Duodenal mucosa (tissue), 2 donors: Measurements from ENCODE around the gene RHOBTB3.
A peak's percentile ranks its signal among the peaks of the same experiment; 100 is the strongest.
"Not testable (repeated sequence)": the region's sequence is repeated elsewhere in the genome, so short reads cannot be mapped to it uniquely, and the experiment has no call there.

Experiments
- H3K27ac ChIP-seq: one replicate; pipeline ENCODE4 v1.7.0; 2013; ENCODE audit warnings: low read depth, low read length
- H3K27me3 ChIP-seq, 2 donors: one replicate each; pipeline ENCODE4 v1.7.0; 2013; ENCODE audit warnings: low read length in 2 of 2, control low read depth in 1 of 2; ENCODE audit not compliant: insufficient read depth in 2 of 2, control insufficient read depth in 1 of 2
- H3K36me3 ChIP-seq, 2 donors: one replicate each; pipeline ENCODE4 v1.7.0; 2013; ENCODE audit warnings: low read length in 2 of 2, control low read depth in 1 of 2; ENCODE audit not compliant: insufficient read depth in 2 of 2, control insufficient read depth in 1 of 2
- H3K4me1 ChIP-seq, 2 donors: one replicate each; pipeline ENCODE4 v1.7.0; 2013; ENCODE audit warnings: low read length in 2 of 2, control low read depth in 1 of 2; ENCODE audit not compliant: insufficient read depth in 2 of 2, control insufficient read depth in 1 of 2
- H3K4me3 ChIP-seq, 2 donors: one replicate each; pipeline ENCODE4 v1.7.0; 2013; ENCODE audit warnings: low read length in 2 of 2, low read depth in 1 of 2
- H3K9ac ChIP-seq, 2 donors: one replicate each; pipeline ENCODE4 v1.7.0; 2013; ENCODE audit warnings: low read length in 2 of 2, low read depth in 1 of 2
- H3K9me3 ChIP-seq, 2 donors: one replicate each; pipeline ENCODE4 v1.7.0; 2013; ENCODE audit warnings: low read length in 2 of 2, control low read depth in 1 of 2; ENCODE audit not compliant: control insufficient read depth in 1 of 2

RHOBTB3 gene

DNA sequence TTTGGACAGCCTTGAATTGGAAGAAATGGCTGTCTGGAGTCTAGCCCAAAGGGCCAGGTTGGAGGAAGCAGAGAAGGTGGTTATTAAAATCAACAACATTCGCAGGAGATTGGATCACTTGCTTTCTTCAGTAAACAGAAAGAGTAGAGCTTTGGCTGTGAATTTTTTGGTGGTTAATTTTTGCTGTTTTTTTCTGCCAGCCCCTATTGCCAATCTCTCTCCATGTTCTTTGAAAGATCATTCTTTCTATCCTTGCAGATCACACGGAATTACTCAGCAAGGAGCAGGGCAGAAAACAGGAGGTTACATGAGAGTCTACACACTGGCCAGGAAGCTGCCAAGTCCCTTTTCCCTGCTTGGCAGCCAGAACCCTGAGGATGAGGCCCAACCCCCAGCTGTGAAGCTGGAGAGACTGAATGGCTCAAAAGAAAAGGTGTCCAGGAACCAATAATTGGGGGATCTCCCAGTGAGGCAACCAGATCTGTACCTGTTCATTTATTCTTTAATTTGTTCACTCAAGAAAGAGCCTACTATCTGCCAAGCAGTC is 78.4 kb downstream of the RHOBTB3 start:
- H3K4me3 ChIP-seq, result no peak overlapping the region
- peaks cover 2 to 13% of the 10 kb centered on the region in 2 donors for H3K36me3 ChIP-seq
- H3K9ac ChIP-seq, result no peak overlapping the region
- peak overlapping the region; percentile 24 for H3K27ac ChIP-seq
- no peaks in the 10 kb centered on the region for H3K9me3 ChIP-seq
- peaks cover 51 to 60% of the 10 kb centered on the region in 2 donors for H3K4me1 ChIP-seq
- H3K27me3 ChIP-seq, result no peaks in the 10 kb centered on the region

DNA sequence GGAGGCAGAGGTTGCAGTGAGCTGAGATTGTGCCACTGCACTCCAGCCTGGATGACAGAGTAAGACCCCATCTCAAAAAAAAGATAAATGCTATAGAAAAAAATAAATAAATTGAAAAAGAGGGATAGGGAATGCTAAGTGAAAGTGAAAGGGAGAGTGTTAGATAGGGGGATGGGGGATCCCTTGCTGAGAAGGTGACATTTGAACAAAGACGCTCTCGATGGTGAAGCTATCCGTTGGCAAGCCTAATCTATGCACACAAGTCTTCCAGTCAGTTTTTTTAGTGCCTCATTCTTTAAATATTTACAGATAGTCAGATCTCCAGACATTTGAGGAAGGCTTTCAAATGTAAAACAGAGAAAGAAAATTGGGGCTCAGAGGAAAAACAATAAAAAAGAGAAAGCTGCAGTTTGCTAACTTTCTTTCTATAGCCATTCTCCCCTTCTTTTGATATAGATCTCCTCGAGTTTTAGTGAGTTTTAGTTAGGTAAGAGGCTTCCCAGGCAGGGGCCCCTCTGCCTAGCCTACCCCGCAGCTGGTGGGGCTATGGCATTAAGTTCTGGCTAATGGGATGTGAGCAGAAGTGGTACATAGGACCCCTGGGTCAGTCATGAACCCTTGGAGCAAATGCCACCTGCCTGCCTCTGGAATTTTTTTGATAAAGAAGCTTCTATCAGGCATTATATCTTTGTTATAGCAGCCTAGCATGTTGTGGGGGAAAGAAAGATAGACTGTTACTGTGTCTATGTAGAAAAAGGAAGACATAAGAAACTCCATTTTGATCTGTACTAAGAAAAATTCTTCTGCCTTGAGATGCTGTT is 79.4 kb downstream of the RHOBTB3 start:
- no peaks in the 10 kb centered on the region for H3K9me3 ChIP-seq
- no peaks in the 10 kb centered on the region for H3K27me3 ChIP-seq
- no peak overlapping the region for H3K9ac ChIP-seq
- H3K36me3 ChIP-seq, result peaks cover 10 to 22% of the 10 kb centered on the region in 2 donors
- no peak overlapping the region for H3K4me3 ChIP-seq
- H3K27ac ChIP-seq, result no peak overlapping the region
- H3K4me1 ChIP-seq, result peaks cover 51 to 57% of the 10 kb centered on the region in 2 donors

DNA sequence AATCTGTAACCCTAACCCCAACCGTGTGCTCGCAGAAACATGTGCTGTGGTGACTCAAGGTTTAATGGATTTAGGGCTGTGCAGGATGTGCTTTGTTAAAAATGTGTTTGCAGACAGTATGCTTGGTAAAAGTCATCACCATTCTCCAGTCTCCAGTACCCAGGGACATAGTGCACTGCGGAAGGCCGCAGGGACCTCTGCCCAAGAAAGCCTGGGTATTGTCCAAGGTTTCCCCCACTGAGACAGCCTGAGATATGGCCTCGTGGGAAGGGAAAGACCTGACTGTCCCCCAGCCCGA is 79.9 kb downstream of the RHOBTB3 start:
- peaks cover 14 to 28% of the 10 kb centered on the region in 2 donors for H3K36me3 ChIP-seq
- not testable (repeated sequence) for H3K9me3 ChIP-seq, H3K27ac ChIP-seq, H3K27me3 ChIP-seq, H3K9ac ChIP-seq, H3K4me3 ChIP-seq
- H3K4me1 ChIP-seq, result peaks cover 51 to 62% of the 10 kb centered on the region in 2 donors

DNA sequence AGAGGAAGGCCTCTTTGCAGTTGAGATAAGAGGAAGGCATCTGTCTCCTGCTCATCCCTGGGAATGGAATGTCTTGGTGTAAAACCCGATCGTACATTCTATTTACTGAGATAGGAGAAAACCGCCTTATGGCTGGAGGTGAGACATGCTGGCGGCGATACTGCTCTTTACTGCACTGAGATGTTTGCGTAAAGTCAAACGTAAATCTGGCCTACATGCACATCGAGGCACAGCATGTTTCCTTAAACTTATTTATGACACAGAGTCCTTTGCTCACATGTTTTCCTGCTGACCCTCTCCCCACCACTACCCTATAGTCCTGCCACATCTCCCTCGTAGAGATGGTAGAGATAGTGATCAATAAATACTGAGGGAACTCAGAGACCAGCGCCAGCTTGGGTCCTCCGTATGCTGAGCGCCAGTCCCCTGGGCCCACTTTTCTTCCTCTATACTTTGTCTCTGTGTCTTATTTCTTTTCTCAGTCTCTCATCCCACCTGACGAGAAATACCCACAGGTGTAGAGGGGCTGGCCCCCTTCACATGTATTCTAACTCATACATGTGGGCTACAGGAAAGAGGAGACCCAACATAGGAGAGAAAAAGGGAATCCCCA is 80.4 kb downstream of the RHOBTB3 start:
- H3K9me3 ChIP-seq, H3K27ac ChIP-seq, H3K9ac ChIP-seq, H3K4me3 ChIP-seq, H3K27me3 ChIP-seq: not testable (repeated sequence)
- H3K4me1 ChIP-seq, result peaks cover 55 to 65% of the 10 kb centered on the region in 2 donors
- H3K36me3 ChIP-seq, result peaks cover 14 to 32% of the 10 kb centered on the region in 2 donors

DNA sequence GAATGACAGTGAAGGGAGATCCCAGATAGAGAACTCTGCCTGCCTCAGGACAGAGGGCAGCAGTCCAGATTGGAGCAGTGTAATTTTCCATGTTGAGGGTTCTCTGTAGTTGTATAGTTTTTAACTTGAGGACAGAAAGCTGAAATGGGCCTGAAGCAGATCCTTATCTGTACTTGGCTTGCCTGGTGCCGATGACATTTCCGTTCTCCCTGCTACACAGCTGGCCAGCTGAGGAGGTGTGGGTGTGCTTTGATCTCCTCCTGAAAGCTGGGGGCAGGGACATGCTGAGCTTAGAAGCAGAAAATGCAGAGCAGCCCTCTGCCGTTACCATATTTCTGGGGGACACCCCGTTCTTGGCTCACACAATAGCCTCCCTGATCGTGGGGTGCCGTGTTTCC is 80.9 kb downstream of the RHOBTB3 start:
- peaks cover 60 to 70% of the 10 kb centered on the region in 2 donors for H3K4me1 ChIP-seq

DNA sequence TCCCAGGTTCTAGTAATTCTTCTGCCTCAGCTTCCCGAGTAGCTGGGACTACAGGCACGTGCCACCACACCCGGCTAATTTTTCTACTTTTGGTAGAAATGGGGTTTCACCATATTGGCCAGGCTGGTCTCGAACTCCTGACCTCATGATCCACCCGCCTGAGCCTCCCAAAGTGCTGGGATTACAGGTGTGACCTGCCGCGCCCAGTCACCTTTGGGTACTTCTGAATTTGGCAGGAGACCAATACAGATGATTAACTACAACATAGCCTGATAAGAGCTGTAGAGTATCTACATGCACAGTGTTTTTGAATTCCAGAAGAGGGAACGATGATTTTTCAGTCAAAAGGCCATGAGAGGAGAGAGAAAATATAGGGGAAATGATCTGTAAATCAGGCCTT is 81.9 kb downstream of the RHOBTB3 start:
- H3K27me3 ChIP-seq, H3K27ac ChIP-seq, H3K4me3 ChIP-seq, H3K9me3 ChIP-seq: not testable (repeated sequence)
- Histone ChIP-seq H3K4me1 (peaks cover 66 to 75% of the 10 kb centered on the region in 2 donors), H3K36me3 (peaks cover 17 to 37% of the 10 kb centered on the region in 2 donors), H3K9ac (peak overlapping the region in 1 of 2 donors; percentile 1)

More for the DNA sequence above, 80.9 kb downstream of the RHOBTB3 start:
- Histone ChIP-seq H3K9ac (no peak overlapping the region), H3K9me3 (no peaks in the 10 kb centered on the region), H3K27ac (no peak overlapping the region), H3K36me3 (peaks cover 14 to 35% of the 10 kb centered on the region in 2 donors), H3K4me3 (no peak overlapping the region), H3K27me3 (no peaks in the 10 kb centered on the region)

DNA sequence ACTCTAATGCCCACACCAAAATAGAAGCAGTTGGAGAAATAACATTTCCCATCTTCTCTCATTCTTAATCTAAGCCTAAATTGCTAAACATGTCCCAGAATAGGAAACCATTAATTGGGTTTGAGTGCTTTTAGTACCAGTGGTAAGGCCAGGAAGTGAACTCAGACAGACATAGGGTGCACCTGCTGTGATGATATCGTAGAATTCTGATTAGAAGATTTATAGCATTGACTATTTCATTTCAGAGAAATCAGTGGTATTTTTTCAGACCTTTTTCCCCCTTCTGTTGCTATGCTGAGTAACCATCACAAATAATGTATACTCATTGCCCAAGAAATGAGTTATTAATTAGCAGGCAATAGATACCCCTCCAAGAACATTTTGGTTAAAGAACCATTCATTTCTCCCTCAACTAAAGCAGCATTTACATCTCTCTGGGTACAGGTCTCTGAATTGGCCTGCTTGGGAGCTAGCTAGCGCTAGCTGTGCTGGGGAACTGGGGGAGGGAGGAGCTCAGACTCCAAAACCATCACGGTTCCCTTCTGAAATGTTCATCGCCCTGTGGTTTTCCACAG is 84.1 kb downstream of the RHOBTB3 start:
- Histone ChIP-seq H3K27ac (no peak overlapping the region), H3K9ac (no peak overlapping the region), H3K36me3 (peaks cover 20 to 41% of the 10 kb centered on the region in 2 donors), H3K4me1 (peaks cover 60 to 68% of the 10 kb centered on the region in 2 donors), H3K9me3 (no peaks in the 10 kb centered on the region), H3K27me3 (no peaks in the 10 kb centered on the region), H3K4me3 (no peak overlapping the region)

DNA sequence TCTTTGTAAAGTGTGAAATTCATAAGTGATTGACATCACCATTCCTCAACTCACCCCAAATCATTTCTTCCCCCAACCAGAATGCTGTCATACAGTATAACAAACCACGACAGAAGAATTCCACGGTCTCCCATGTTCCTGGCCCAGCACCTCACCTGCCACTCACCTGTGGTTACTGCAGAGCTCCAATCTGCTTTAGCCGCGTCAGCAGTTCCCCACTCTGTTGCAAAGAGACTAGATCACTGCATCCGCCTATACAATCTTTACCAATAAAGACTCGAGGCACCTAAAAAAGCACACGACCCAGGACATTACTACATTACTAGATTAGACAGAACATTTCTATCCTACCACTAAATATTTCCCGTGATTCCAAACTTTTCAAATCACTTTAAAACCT is 85.2 kb downstream of the RHOBTB3 start:
- Histone ChIP-seq H3K4me1 (peaks cover 63 to 64% of the 10 kb centered on the region in 2 donors), H3K9ac (no peak overlapping the region), H3K27ac (no peak overlapping the region), H3K36me3 (peaks cover 20 to 41% of the 10 kb centered on the region in 2 donors), H3K9me3 (no peaks in the 10 kb centered on the region), H3K4me3 (no peak overlapping the region), H3K27me3 (no peaks in the 10 kb centered on the region)

DNA sequence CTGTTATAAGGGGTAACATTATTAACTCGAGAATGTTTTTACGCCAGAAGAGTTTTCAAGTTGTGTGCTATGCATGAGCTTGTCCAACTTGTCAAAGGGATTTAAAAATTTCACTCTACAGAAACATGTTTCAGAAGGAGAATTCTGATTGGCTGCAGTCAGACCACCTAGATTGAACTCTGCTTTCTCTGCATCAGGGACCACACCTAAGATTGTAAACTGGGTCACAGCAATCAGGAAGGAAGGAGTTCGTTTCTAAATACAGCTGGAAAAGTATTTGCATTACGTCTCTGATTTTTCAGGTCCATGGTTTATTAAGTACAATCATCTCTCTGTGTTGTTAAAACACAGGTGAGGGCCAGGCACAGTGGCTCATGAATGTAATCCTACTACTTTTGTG is 85.6 kb downstream of the RHOBTB3 start:
- peaks cover 20 to 41% of the 10 kb centered on the region in 2 donors for H3K36me3 ChIP-seq
- H3K4me3 ChIP-seq, result peak overlapping the region in 1 of 2 donors; percentile 73
- H3K27me3 ChIP-seq, result no peaks in the 10 kb centered on the region
- peak overlapping the region; percentile 13 to 66 for H3K9ac ChIP-seq
- no peaks in the 10 kb centered on the region for H3K9me3 ChIP-seq
- no peak overlapping the region for H3K27ac ChIP-seq
- peaks cover 65 to 66% of the 10 kb centered on the region in 2 donors for H3K4me1 ChIP-seq

DNA sequence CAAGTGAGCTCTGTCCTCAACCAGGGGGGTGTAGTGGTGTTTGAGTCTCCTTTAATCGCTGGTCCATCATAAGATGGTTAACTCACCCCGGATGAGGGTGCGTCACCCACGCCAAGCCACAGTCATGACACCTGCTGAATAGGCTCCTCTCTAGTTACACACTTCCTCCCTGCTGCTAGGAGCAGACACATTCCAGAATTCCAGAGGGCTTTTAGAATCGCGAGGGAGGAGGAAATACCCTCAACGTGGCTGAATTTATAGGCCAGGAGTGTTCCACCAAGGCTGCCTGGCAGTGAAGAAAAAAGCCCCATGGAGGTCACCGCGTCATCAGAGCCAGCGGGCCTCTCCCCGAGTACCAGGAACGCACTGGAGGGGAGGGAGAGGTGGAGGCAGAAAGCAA is 86.3 kb downstream of the RHOBTB3 start:
- Histone ChIP-seq H3K4me1 (peaks cover 59 to 60% of the 10 kb centered on the region in 2 donors), H3K9me3 (no peaks in the 10 kb centered on the region), H3K9ac (peak overlapping the region; percentile 13 to 66), H3K36me3 (peaks cover 20 to 41% of the 10 kb centered on the region in 2 donors), H3K27me3 (no peaks in the 10 kb centered on the region), H3K27ac (peak overlapping the region; percentile 39), H3K4me3 (peak overlapping the region; percentile 65 to 73)
